Ishikawa (cell line): ENCODE results near the gene VWA8.

Experiments used
- CEBPB ChIP-seq: IDR thresholded peaks from 2 replicates; pipeline ENCODE4 v1.6.1; 2012
- CREB1 ChIP-seq: IDR thresholded peaks from 2 replicates; pipeline ENCODE4 v1.6.1; 2012; ENCODE audit warnings: low read depth
- EGR1 ChIP-seq: IDR thresholded peaks from 2 replicates; pipeline ENCODE4 v1.6.1; 2012
- EP300 ChIP-seq: IDR thresholded peaks from 2 replicates; pipeline ENCODE4 v1.6.1; 2012; ENCODE audit warnings: borderline replicate concordance
- FOXM1 ChIP-seq: IDR thresholded peaks from 2 replicates; pipeline ENCODE4 v1.6.1; 2012; ENCODE audit warnings: low read depth, borderline replicate concordance
- MAX ChIP-seq: IDR thresholded peaks from 2 replicates; pipeline ENCODE4 v1.6.1; 2012
- NFIC ChIP-seq: IDR thresholded peaks from 2 replicates; pipeline ENCODE4 v1.6.1; 2012
- RAD21 ChIP-seq: IDR thresholded peaks from 2 replicates; pipeline ENCODE4 v1.6.1; 2012; ENCODE audit warnings: low read depth
- REST ChIP-seq: IDR thresholded peaks from 2 replicates; pipeline ENCODE4 v1.6.1; 2012; ENCODE audit warnings: low read depth, mild to moderate bottlenecking
- TAF1 ChIP-seq: IDR thresholded peaks from 2 replicates; pipeline ENCODE4 v1.6.1; 2012; ENCODE audit warnings: low read depth, mild to moderate bottlenecking
- TCF12 ChIP-seq: IDR thresholded peaks from 2 replicates; pipeline ENCODE4 v1.6.1; 2012; ENCODE audit warnings: low read depth
- TEAD4 ChIP-seq: IDR thresholded peaks from 2 replicates; pipeline ENCODE4 v1.6.1; 2012
- USF1 ChIP-seq: IDR thresholded peaks from 2 replicates; pipeline ENCODE4 v1.6.1; 2012
- YY1 ChIP-seq: IDR thresholded peaks from 2 replicates; pipeline ENCODE4 v1.6.1; 2012; ENCODE audit warnings: low read depth
- ZBTB7A ChIP-seq: IDR thresholded peaks from 2 replicates; pipeline ENCODE4 v1.6.1; 2012; ENCODE audit warnings: low read depth

VWA8 gene

GRCh38 chr13:41854758-41855157 lies 106.2 kb downstream of the VWA8 start:
- no peak for TF ChIP-seq REST
- TF ChIP-seq CEBPB = no peak
- TF ChIP-seq YY1 = no peak
- no peak for TF ChIP-seq MAX
- TF ChIP-seq TAF1 = no peak
- TF ChIP-seq ZBTB7A = no peak
- no peak for TF ChIP-seq NFIC
- no peak for TF ChIP-seq TEAD4
- TF ChIP-seq FOXM1 = no peak
- TF ChIP-seq EGR1 = no peak
- TF ChIP-seq TCF12 = no peak
- TF ChIP-seq USF1 = no peak
- TF ChIP-seq CREB1 = no peak
- TF ChIP-seq RAD21 = no peak

- TF ChIP-seq CEBPB = no peak
- TF ChIP-seq YY1 = no peak
- no peak for TF ChIP-seq TCF12
- no peak for TF ChIP-seq TEAD4
These were observed 109.6 kb downstream of the VWA8 start for GRCh38 chr13:41851351-41851750.

- TF ChIP-seq RAD21 (peak; percentile 24; the same call in 1 of the 2 replicates), USF1 (no peak), CEBPB (no peak)
These were observed 112.3 kb downstream of the VWA8 start for GRCh38 chr13:41848435-41849255.

- TF ChIP-seq MAX = no peak
- no peak for TF ChIP-seq CREB1
- TF ChIP-seq YY1 = no peak
- no peak for TF ChIP-seq ZBTB7A
These were observed 113.7 kb downstream of the VWA8 start for GRCh38 chr13:41847216-41847615.

- no peak for TF ChIP-seq YY1
- no peak for TF ChIP-seq EGR1
- TF ChIP-seq NFIC = peak; percentile 73
- TF ChIP-seq CEBPB = no peak
- TF ChIP-seq TCF12 = no peak
- no peak for TF ChIP-seq USF1
- peak; percentile 75 for TF ChIP-seq TEAD4
- TF ChIP-seq FOXM1 = no peak
These were observed 118.8 kb downstream of the VWA8 start for GRCh38 chr13:41842036-41842620.

- TF ChIP-seq YY1 (no peak), TEAD4 (no peak), REST (no peak), EP300 (no peak), MAX (no peak), RAD21 (no peak), TAF1 (no peak), CEBPB (no peak), EGR1 (no peak), USF1 (no peak)
These were observed 123.3 kb downstream of the VWA8 start for GRCh38 chr13:41837629-41838028.
